GM18526 (cell line): Measurements from ENCODE around the gene TBC1D13.

ENCODE experiments used
- POLR2A ChIP-seq: IDR thresholded peaks from 3 replicates; pipeline ENCODE4 v1.6.1; 2011; ENCODE audit not compliant: insufficient read length; ENCODE audit errors: extremely low read depth

The TBC1D13 gene

GRCh38 chr9:128823903-128824406 is 36.9 kb downstream of the TBC1D13 start:
- no peak for TF ChIP-seq POLR2A

- no peak for TF ChIP-seq POLR2A
These were observed 37.9 kb downstream of the TBC1D13 start for GRCh38 chr9:128824911-128825310.

DNA sequence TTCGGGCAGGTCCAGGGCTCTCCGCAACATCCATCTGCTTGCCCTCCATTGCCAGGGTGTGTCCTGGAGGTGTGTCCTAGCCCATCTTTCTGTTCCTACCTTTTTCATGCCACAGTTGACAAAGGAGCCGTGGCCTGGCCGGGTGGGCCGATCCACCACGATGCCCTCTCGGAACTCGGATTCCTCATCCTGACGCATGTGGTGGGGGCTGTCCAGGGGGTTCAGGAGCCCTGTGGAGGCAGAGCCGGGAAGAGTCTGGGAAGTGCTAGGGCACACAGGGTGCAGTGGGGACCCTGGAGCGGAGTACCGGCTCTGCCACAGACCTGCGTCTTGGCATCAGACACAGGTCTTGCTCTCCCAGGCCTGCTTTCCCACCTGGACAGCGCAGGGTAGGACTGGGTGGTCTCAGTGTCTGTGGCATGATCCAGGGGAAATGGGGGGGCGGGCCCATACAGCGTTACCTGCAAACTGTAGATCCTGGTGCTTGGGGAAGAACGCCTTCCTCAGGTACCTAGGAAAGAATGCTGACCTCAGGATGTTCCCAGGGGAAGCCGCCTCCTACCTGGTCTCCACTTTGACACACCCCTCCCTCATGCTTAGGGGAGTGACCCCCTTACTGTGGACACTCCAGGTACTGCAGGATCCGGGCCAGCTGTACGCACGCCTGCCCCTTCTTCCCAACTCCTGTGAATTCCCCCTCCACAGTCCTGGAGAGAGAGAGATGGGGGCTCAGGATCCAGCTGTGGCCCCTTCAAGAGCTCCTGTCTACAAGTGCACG is 39.1 kb downstream of the TBC1D13 start:
- TF ChIP-seq POLR2A: no peak

- TF ChIP-seq POLR2A: no peak
These were observed 41.2 kb downstream of the TBC1D13 start for GRCh38 chr9:128828267-128828666.

DNA sequence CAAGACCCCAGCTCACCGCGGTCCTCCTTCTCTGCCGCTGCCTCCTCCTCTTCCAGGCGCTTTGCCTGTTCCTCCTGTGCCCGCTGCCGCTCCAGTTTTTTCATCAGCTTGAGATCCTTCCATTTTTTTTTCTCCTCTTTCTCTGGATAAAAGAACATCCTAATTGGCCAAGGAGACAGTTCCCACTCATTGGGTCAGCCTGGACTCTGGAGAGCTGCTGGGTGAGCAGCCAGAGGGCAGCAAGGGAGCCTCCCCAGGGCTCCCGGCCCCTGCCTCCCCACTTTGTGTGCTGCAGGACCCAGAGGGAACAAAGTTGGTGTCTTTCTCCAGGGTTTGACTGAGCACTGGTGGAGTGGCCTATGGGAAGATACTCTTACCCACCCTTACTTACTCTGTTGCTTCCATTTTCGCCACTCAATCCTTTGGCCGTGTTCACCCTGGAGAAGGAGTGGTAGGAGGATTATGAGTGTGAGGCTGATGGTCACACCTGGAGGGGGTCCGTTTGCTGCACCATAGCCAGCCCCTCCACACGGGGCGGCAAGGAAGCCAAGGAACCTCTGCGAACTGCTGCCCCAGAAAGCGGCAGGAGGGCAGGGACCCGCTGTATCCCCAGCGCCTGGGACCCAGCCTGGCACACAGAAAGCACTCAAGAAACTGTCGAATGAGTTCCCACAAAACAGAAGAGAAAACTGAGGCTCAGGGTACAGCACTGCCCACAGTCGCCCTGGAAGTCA is 41.8 kb downstream of the TBC1D13 start:
- TF ChIP-seq POLR2A: no peak

- TF ChIP-seq POLR2A: peak; percentile 91
These were observed 42.6 kb downstream of the TBC1D13 start, which contains the start of gene SPOUT1 for GRCh38 chr9:128829477-128830251. TSS of gene SPOUT1 (minus strand) at chr9:128829794. CDS start at chr9:128829780, 14 bp downstream.

DNA sequence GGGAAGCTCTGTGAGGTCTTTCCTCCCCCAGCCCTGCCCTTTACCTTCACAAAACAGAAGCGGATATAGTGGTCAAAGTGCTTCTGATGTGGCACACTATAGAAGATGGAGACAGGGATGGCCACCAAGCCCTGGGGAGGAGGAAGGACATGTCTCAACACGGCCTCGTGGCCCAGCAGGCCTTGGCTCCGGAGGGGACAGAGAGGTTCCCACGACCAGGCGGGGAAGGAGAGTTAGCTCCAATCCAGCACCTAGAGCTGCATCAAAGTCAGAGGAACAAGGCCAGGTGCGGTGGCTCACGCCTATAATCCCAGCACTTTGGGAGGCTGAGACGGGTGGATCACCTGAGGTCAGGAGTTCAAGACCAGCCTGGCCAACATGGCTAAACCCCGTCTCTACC is 46.6 kb downstream of the TBC1D13 start:
- TF ChIP-seq POLR2A: no peak

GRCh38 chr9:128835246-128836210 is 48.5 kb downstream of the TBC1D13 start:
- TF ChIP-seq POLR2A: no peak

GRCh38 chr9:128836509-128837145 is 49.6 kb downstream of the TBC1D13 start:
- no peak for TF ChIP-seq POLR2A

GRCh38 chr9:128838338-128838737 is 51.3 kb downstream of the TBC1D13 start:
- no peak for TF ChIP-seq POLR2A

- TF ChIP-seq POLR2A: no peak
These were observed 53.5 kb downstream of the TBC1D13 start for GRCh38 chr9:128840524-128840923.

DNA sequence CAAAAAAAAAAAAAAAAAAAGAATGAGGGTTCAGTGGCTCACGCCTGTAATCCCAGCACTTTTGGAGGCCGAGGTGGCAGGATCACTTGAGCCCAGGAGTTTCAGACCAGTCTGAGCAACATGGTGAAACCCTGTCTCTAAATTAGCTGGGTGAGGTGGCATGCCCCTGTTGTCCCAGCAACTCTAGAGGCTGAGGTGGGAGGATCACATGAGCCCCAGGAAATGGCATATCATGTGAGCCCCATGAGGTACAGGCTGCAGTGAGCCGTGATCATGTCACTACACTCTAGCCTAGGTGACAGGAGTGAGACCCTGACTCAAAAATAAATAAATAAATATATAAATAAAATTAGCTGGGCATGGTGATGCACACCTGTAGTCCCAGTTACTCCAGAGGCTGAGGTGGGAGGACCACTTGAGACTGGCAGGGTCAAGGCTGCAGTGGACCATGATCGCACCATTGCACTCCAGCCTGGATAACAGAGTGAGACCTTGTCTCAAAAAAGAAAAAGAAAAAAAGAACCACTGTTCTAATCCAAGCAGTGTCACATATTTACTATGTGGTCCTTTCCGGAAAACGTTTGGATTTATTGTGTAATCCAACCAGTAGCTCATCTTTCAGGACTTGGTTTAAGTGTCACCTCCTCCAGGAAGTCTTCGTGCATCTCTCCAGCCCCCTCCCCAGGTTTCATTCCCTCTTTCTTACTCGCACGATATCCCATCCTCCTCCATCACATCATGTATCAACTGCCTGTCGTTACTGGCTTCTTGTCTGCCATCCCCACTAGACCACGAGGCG is 54.8 kb downstream of the TBC1D13 start:
- TF ChIP-seq POLR2A: no peak
